Measurements from ENCODE around the gene MAN1A2.

The MAN1A2 gene

GRCh38 chr1:117372863-117373412 lies 5.7 kb downstream of the MAN1A2 start:
- Histone ChIP-seq H3K14ac (ENCODE audit: low read length in 2 of 2) (no peak overlapping the region), H3K4me1 (ENCODE audit: control insufficient read depth, insufficient read depth, low read depth, low read length) (no peaks in the 10 kb centered on the region), H3K4me3 (ENCODE audit: insufficient read depth in 1 of 2, low read depth in 1 of 2, low read length in 2 of 2) (no peak overlapping the region), H3K4me2 (ENCODE audit: low read length, poor library complexity, severe bottlenecking) (no peak overlapping the region), H2BK120ac (ENCODE audit: low read depth, low read length) (no peak overlapping the region), H3K27ac (ENCODE audit: low read length, poor library complexity, severe bottlenecking) (no peak overlapping the region), H4K91ac (ENCODE audit: low read length) (no peak overlapping the region), H3K36me3 (ENCODE audit: control insufficient read depth in 1 of 2, insufficient read depth in 2 of 2, low read depth in 1 of 2, low read length in 2 of 2) (no peaks in the 10 kb centered on the region), H3K18ac (ENCODE audit: low read depth in 1 of 2, low read length in 2 of 2) (no peak overlapping the region), H3K27me3 (ENCODE audit: control insufficient read depth in 1 of 2, insufficient read depth in 1 of 2, low read length in 2 of 2) (no peaks in the 10 kb centered on the region), H2AK5ac (ENCODE audit: low read length, severe bottlenecking) (no peak overlapping the region), H3K9ac (ENCODE audit: low read length) (no peak overlapping the region), H3K79me1 (replicated peaks; ENCODE audit: low read length, poor library complexity, severe bottlenecking) (peaks cover 9% of the 10 kb centered on the region), H4K8ac (ENCODE audit: low read length) (no peak overlapping the region), H2BK12ac (ENCODE audit: low read length in 2 of 2) (no peak overlapping the region), H2BK15ac (ENCODE audit: low read depth, poor library complexity, severe bottlenecking) (no peak overlapping the region), H2AFZ (ENCODE audit: low read depth, low read length) (no peak overlapping the region), H2BK5ac (ENCODE audit: low read depth, low read length, poor library complexity, severe bottlenecking) (no peak overlapping the region), H3K9me3 (ENCODE audit: control insufficient read depth, low read length) (no peaks in the 10 kb centered on the region), H3K4ac (ENCODE audit: low read depth in 1 of 2, low read length in 2 of 2) (no peak overlapping the region), H3K23ac (ENCODE audit: low read length in 2 of 2) (no peak overlapping the region)
- WGBS: 85% methylated on average over 2 of the region's 5 CpGs
- DNase-seq: no peak

GRCh38 chr1:117373932-117374331 lies 6.7 kb downstream of the MAN1A2 start:
- no peak overlapping the region for H3K18ac ChIP-seq (ENCODE audit: low read depth in 1 of 2, low read length in 2 of 2)
- H3K4me1 ChIP-seq (ENCODE audit: control insufficient read depth, insufficient read depth, low read depth, low read length): no peaks in the 10 kb centered on the region
- peaks cover 5% of the 10 kb centered on the region for H3K79me1 ChIP-seq (replicated peaks; ENCODE audit: low read length, poor library complexity, severe bottlenecking)
- H4K8ac ChIP-seq (ENCODE audit: low read length): no peak overlapping the region
- no peak overlapping the region for H2AFZ ChIP-seq (ENCODE audit: low read depth, low read length)
- H4K91ac ChIP-seq (ENCODE audit: low read length): no peak overlapping the region
- DNase-seq: no peak
- no peaks in the 10 kb centered on the region for H3K9me3 ChIP-seq (ENCODE audit: control insufficient read depth, low read length)
- no peak overlapping the region for H3K9ac ChIP-seq (ENCODE audit: low read length)
- H3K27ac ChIP-seq (ENCODE audit: low read length, poor library complexity, severe bottlenecking): no peak overlapping the region
- H3K4me2 ChIP-seq (ENCODE audit: low read length, poor library complexity, severe bottlenecking): no peak overlapping the region
- H2BK15ac ChIP-seq (ENCODE audit: low read depth, poor library complexity, severe bottlenecking): no peak overlapping the region
- H3K36me3 ChIP-seq (ENCODE audit: control insufficient read depth in 1 of 2, insufficient read depth in 2 of 2, low read depth in 1 of 2, low read length in 2 of 2): no peaks in the 10 kb centered on the region
- H2AK5ac ChIP-seq (ENCODE audit: low read length, severe bottlenecking): no peak overlapping the region
- no peak overlapping the region for H2BK12ac ChIP-seq (ENCODE audit: low read length in 2 of 2)
- WGBS: 93% methylated on average over 3 of the region's 4 CpGs
- H3K23ac ChIP-seq (ENCODE audit: low read length in 2 of 2): no peak overlapping the region
- no peak overlapping the region for H2BK5ac ChIP-seq (ENCODE audit: low read depth, low read length, poor library complexity, severe bottlenecking)
- no peak overlapping the region for H3K4me3 ChIP-seq (ENCODE audit: insufficient read depth in 1 of 2, low read depth in 1 of 2, low read length in 2 of 2)
- no peaks in the 10 kb centered on the region for H3K27me3 ChIP-seq (ENCODE audit: control insufficient read depth in 1 of 2, insufficient read depth in 1 of 2, low read length in 2 of 2)
- no peak overlapping the region for H3K14ac ChIP-seq (ENCODE audit: low read length in 2 of 2)
- no peak overlapping the region for H3K4ac ChIP-seq (ENCODE audit: low read depth in 1 of 2, low read length in 2 of 2)
- no peak overlapping the region for H2BK120ac ChIP-seq (ENCODE audit: low read depth, low read length)

- Histone ChIP-seq H3K4me3 (ENCODE audit: insufficient read depth in 1 of 2, low read depth in 1 of 2, low read length in 2 of 2) (no peak overlapping the region), H2BK5ac (ENCODE audit: low read depth, low read length, poor library complexity, severe bottlenecking) (no peak overlapping the region), H3K27me3 (ENCODE audit: control insufficient read depth in 1 of 2, insufficient read depth in 1 of 2, low read length in 2 of 2) (no peaks in the 10 kb centered on the region), H2AK5ac (ENCODE audit: low read length, severe bottlenecking) (no peak overlapping the region), H3K4ac (ENCODE audit: low read depth in 1 of 2, low read length in 2 of 2) (no peak overlapping the region), H4K91ac (ENCODE audit: low read length) (no peak overlapping the region), H3K14ac (ENCODE audit: low read length in 2 of 2) (no peak overlapping the region), H3K79me1 (replicated peaks; ENCODE audit: low read length, poor library complexity, severe bottlenecking) (peaks cover 5% of the 10 kb centered on the region), H3K23ac (ENCODE audit: low read length in 2 of 2) (no peak overlapping the region), H3K9ac (ENCODE audit: low read length) (no peak overlapping the region), H3K27ac (ENCODE audit: low read length, poor library complexity, severe bottlenecking) (no peak overlapping the region), H2BK12ac (ENCODE audit: low read length in 2 of 2) (no peak overlapping the region), H3K4me1 (ENCODE audit: control insufficient read depth, insufficient read depth, low read depth, low read length) (no peaks in the 10 kb centered on the region), H3K18ac (ENCODE audit: low read depth in 1 of 2, low read length in 2 of 2) (no peak overlapping the region), H4K8ac (ENCODE audit: low read length) (no peak overlapping the region), H2AFZ (ENCODE audit: low read depth, low read length) (no peak overlapping the region), H3K9me3 (ENCODE audit: control insufficient read depth, low read length) (no peaks in the 10 kb centered on the region), H3K36me3 (ENCODE audit: control insufficient read depth in 1 of 2, insufficient read depth in 2 of 2, low read depth in 1 of 2, low read length in 2 of 2) (no peaks in the 10 kb centered on the region), H3K4me2 (ENCODE audit: low read length, poor library complexity, severe bottlenecking) (no peak overlapping the region), H2BK120ac (ENCODE audit: low read depth, low read length) (no peak overlapping the region), H2BK15ac (ENCODE audit: low read depth, poor library complexity, severe bottlenecking) (no peak overlapping the region)
- DNase-seq: no peak
- WGBS: no CpG with 5 or more reads among the region's 1 CpG
Measured at GRCh38 chr1:117375327-117375726, 8.1 kb downstream of the MAN1A2 start.

DNA sequence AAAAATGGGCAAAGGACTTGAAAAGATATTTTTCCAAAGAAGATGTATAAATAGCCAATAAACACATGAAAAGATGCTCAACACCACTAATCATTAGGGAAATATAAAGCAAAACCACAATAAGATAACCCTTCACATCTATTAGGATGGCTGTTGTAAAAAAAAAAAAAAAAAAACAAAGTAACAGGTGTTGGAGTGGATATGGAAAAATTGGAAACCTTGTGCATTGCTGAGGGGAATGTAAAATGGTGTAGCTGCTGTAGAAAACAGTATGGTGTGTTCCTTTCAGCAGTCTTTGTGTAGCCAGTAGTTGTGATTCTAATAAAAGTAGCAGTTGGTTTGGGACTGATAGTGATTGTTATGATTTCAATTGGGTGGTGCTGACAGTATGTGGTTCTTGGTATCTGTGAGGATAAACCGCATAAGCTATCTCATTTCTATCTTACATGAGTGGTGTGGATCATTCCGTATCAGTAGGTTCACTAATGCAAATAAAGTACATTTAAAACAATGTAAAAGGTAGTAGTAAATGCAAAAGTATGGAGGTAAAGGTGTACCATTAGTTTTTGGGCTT lies 19.9 kb downstream of the MAN1A2 start:
- Histone ChIP-seq H2AFZ (ENCODE audit: low read depth, low read length) (no peak overlapping the region), H4K8ac (ENCODE audit: low read length) (no peak overlapping the region), H3K9me3 (ENCODE audit: control insufficient read depth, low read length) (peaks cover 25% of the 10 kb centered on the region), H2BK120ac (ENCODE audit: low read depth, low read length) (no peak overlapping the region), H3K23ac (ENCODE audit: low read length in 2 of 2) (no peak overlapping the region), H3K4me2 (ENCODE audit: low read length, poor library complexity, severe bottlenecking) (no peak overlapping the region), H2BK12ac (ENCODE audit: low read length in 2 of 2) (no peak overlapping the region), H4K91ac (ENCODE audit: low read length) (no peak overlapping the region), H3K4ac (ENCODE audit: low read depth in 1 of 2, low read length in 2 of 2) (no peak overlapping the region), H3K18ac (ENCODE audit: low read depth in 1 of 2, low read length in 2 of 2) (no peak overlapping the region), H3K4me3 (ENCODE audit: insufficient read depth in 1 of 2, low read depth in 1 of 2, low read length in 2 of 2) (no peak overlapping the region), H2BK15ac (ENCODE audit: low read depth, poor library complexity, severe bottlenecking) (no peak overlapping the region), H3K79me1 (replicated peaks; ENCODE audit: low read length, poor library complexity, severe bottlenecking) (peaks cover 17% of the 10 kb centered on the region), H3K27me3 (ENCODE audit: control insufficient read depth in 1 of 2, insufficient read depth in 1 of 2, low read length in 2 of 2) (no peaks in the 10 kb centered on the region), H3K27ac (ENCODE audit: low read length, poor library complexity, severe bottlenecking) (no peak overlapping the region), H3K14ac (ENCODE audit: low read length in 2 of 2) (no peak overlapping the region), H2BK5ac (ENCODE audit: low read depth, low read length, poor library complexity, severe bottlenecking) (no peak overlapping the region), H2AK5ac (ENCODE audit: low read length, severe bottlenecking) (no peak overlapping the region), H3K4me1 (ENCODE audit: control insufficient read depth, insufficient read depth, low read depth, low read length) (peaks cover 1% of the 10 kb centered on the region), H3K36me3 (ENCODE audit: control insufficient read depth in 1 of 2, insufficient read depth in 2 of 2, low read depth in 1 of 2, low read length in 2 of 2) (no peaks in the 10 kb centered on the region), H3K9ac (ENCODE audit: low read length) (no peak overlapping the region)
- DNase-seq: no peak
- WGBS: no CpG with 5 or more reads among the region's 2 CpGs

Measured in mesenchymal stem cell (in vitro differentiated cells and primary cell).